ENCODE results near the gene EFEMP2. TPM values are rescaled to one million over a fixed set of nuclear protein-coding genes. Genes with fewer than 3 reads are reported as not detected.

Gene EFEMP2
- total RNA-seq, 2 experiments from 2014 or later, result 17.1 to 18.0 TPM

- ChIA-PET POLR2A (interaction anchor here (1.4 to 28.1 kb wide), 4 partner anchors 9 to 26 kb away, joined by 5 to 560 read pairs (median 8); partner anchors contain the start of genes CFL1, EFEMP2, FOSL1 and MUS81), CTCF (interaction anchor here (0.7 to 10.5 kb wide), 30 partner anchors 7 to 1076 kb away, joined by 3 to 283 read pairs (median 14); partner anchors contain the start of genes AP5B1, BANF1, CFL1 and CTSW)
- intact Hi-C loops (cut with micrococcal nuclease), result loop anchor here (5.0 kb wide), 2 partner anchors 41 to 101 kb away; no protein-coding TSS in a partner anchor
- ATAC-seq, result no peak
- DNase-seq, result no peak
- TF ChIP-seq, protein P1, sequence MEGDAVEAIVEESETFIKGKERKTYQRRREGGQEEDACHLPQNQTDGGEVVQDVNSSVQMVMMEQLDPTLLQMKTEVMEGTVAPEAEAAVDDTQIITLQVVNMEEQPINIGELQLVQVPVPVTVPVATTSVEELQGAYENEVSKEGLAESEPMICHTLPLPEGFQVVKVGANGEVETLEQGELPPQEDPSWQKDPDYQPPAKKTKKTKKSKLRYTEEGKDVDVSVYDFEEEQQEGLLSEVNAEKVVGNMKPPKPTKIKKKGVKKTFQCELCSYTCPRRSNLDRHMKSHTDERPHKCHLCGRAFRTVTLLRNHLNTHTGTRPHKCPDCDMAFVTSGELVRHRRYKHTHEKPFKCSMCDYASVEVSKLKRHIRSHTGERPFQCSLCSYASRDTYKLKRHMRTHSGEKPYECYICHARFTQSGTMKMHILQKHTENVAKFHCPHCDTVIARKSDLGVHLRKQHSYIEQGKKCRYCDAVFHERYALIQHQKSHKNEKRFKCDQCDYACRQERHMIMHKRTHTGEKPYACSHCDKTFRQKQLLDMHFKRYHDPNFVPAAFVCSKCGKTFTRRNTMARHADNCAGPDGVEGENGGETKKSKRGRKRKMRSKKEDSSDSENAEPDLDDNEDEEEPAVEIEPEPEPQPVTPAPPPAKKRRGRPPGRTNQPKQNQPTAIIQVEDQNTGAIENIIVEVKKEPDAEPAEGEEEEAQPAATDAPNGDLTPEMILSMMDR (IDR thresholded peaks at IDR 0.05), result no peak
- Mint-ChIP-seq H3K36me3 (ENCODE audit: low read depth) (peaks cover 28% of the 10 kb centered on the region), H3K4me1 (ENCODE audit: low read depth) (peaks cover 46% of the 10 kb centered on the region), H3K27ac (no peak overlapping the region), H3K9me3 (no peaks in the 10 kb centered on the region), H3K4me3 (peak overlapping the region; percentile 94), H3K27me3 (no peaks in the 10 kb centered on the region)
Observed at GRCh38 chr11:65885808-65886536, 13.4 kb upstream of the EFEMP2 start.

DNA sequence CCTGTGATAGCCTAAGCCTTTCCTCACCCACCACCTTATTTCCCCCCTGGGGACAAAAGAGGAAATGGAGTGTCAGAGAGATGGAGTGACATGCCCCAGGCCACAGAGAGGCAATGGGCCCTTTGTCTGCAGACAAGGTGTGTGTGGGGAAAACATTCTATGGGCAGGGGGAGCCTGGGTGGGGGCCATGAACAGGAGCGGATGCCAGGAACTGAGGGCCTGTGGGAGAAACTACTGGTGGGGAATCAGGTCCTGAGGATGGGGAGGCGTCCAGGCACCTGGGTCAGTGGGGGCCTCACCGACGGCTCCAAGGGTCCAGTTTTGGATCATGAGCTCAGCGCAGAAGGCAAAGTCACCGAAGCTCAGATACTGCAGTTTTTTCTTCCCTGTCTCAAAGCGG, 12.6 kb upstream of the EFEMP2 start:
- Mint-ChIP-seq H3K27ac (peak overlapping the region; percentile 30), H3K4me1 (ENCODE audit: low read depth) (peaks cover 51% of the 10 kb centered on the region), H3K9me3 (no peaks in the 10 kb centered on the region), H3K4me3 (no peak overlapping the region), H3K36me3 (ENCODE audit: low read depth) (peaks cover 33% of the 10 kb centered on the region), H3K27me3 (no peaks in the 10 kb centered on the region)
- intact Hi-C loops (cut with micrococcal nuclease), result loop anchor here (5.0 kb wide), 2 partner anchors 42 to 102 kb away; no protein-coding TSS in a partner anchor
- ChIA-PET CTCF (interaction anchor here (0.6 to 10.5 kb wide), 48 partner anchors 9 to 1075 kb away, joined by 3 to 283 read pairs (median 8); partner anchors contain the start of genes BANF1, C11orf68, CFL1 and EFEMP2), POLR2A (interaction anchor here (0.7 to 28.1 kb wide), 8 partner anchors 9 to 183 kb away, joined by 3 to 560 read pairs (median 6); partner anchors contain the start of genes CFL1, EFEMP2, FOSL1 and KAT5)
- ATAC-seq (no peak), DNase-seq (no peak)
- TF ChIP-seq, protein P1 (IDR thresholded peaks at IDR 0.05), result no peak

- Mint-ChIP-seq H3K27ac (peak overlapping the region; percentile 77), H3K36me3 (ENCODE audit: low read depth) (peaks cover 33% of the 10 kb centered on the region), H3K9me3 (no peaks in the 10 kb centered on the region), H3K4me1 (ENCODE audit: low read depth) (peaks cover 51% of the 10 kb centered on the region), H3K4me3 (no peak overlapping the region), H3K27me3 (no peaks in the 10 kb centered on the region)
- DNase-seq (peak; percentile 86), ATAC-seq (peak; percentile 52)
- ChIA-PET POLR2A (interaction anchor here (0.6 to 28.1 kb wide), 10 partner anchors 8 to 184 kb away, joined by 3 to 560 read pairs (median 6); partner anchors contain the start of genes CFL1, EFEMP2, FOSL1 and KAT5), CTCF (interaction anchor here (0.6 to 10.5 kb wide), 57 partner anchors 8 to 259 kb away, joined by 3 to 283 read pairs (median 7); partner anchors contain the start of genes BANF1, C11orf68, CFL1 and CST6)
- intact Hi-C loops (cut with micrococcal nuclease), result loop anchor here (5.0 kb wide), 2 partner anchors 43 to 103 kb away; no protein-coding TSS in a partner anchor
- TF ChIP-seq, protein P1 (IDR thresholded peaks at IDR 0.05), result peak; percentile 99
Observed at GRCh38 chr11:65884716-65885092, 12.1 kb upstream of the EFEMP2 start.

DNA sequence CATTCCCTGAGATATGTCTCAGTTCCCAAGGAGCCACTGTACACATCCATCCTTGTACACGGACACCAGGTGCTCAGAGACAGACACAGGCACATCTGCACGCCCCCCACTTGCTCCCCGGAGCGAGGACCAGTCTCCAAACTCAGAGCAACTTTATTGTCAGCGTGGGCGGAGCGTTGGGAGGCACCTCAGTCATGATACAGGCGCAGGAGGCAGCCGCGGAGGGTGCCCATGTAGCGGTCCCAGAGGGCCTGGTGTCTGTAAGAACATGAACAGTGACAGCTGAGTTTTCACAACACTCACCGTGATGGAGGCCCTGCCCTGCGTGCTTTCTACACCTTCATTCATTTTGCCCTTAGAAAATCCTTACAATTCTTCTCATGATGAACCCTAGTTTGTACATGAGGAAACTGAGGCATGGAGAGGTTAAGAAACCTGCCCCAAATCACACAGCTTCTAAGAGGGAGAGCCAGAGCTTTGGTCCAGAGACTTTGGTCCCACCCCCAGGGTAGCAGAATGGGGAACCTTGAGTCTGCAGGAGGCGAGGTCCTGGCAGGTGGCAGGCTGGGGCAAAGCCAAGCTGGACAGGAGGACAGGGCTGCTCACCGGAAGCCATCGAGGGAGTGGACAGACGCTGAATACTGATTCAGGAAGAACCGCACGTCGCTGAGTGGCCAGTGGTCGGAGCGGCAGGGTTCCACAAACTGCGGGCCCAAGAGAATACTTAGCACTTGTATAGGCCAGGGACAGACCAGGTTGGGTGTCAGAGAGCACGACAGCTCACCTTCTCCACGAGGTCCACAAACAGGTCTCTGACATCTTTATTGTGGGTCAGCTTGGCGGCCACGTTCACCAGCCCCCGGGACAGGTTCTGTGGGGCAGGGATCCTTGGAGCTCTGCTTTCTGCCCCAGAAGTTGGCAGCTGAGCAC, 11.5 kb upstream of the EFEMP2 start:
- ChIA-PET POLR2A (interaction anchor here (0.6 to 28.1 kb wide), 9 partner anchors 7 to 185 kb away, joined by 3 to 560 read pairs (median 5); partner anchors contain the start of genes CFL1, EFEMP2, FOSL1 and KAT5), CTCF (interaction anchor here (0.6 to 10.5 kb wide), 55 partner anchors 7 to 277 kb away, joined by 3 to 283 read pairs (median 7); partner anchors contain the start of genes BANF1, C11orf68, CFL1 and CST6)
- H3K9me3 Mint-ChIP-seq, result no peaks in the 10 kb centered on the region
- TF ChIP-seq, protein P1 (IDR thresholded peaks at IDR 0.05), result no peak
- intact Hi-C loops (cut with micrococcal nuclease), result no loop called here
- peaks cover 52% of the 10 kb centered on the region for H3K4me1 Mint-ChIP-seq (ENCODE audit: low read depth)
- H3K27me3 Mint-ChIP-seq, result no peaks in the 10 kb centered on the region
- ATAC-seq (no peak), DNase-seq (no peak)
- H3K4me3 Mint-ChIP-seq, result no peak overlapping the region
- H3K27ac Mint-ChIP-seq, result peak overlapping the region; percentile 77
- H3K36me3 Mint-ChIP-seq (ENCODE audit: low read depth), result peaks cover 33% of the 10 kb centered on the region

Measured in activated CD8-positive, alpha-beta T cell treated with anti-CD3 and anti-CD28 coated beads for 36 hours (primary cell).